KMS-11 (cell line): ENCODE results near the gene KLHL3.

Experiments used
- H2AFZ ChIP-seq: fragments of 200-600 bp; sonication (generic); 2 replicates; pipeline ENCODE4 v1.6.1; 2016; ENCODE audit warnings: antibody characterized with exemption, mixed run types, low read depth
- H3K27ac ChIP-seq: fragments of 200-600 bp; sonication (generic); 2 replicates; pipeline ENCODE4 v1.6.1; 2016; ENCODE audit warnings: mild to moderate bottlenecking, mixed run types
- H3K27me3 ChIP-seq: fragments of 200-600 bp; sonication (generic); 2 replicates; pipeline ENCODE4 v1.6.1; 2017; ENCODE audit warnings: mild to moderate bottlenecking, low read depth, mixed run types, moderate library complexity; ENCODE audit not compliant: insufficient read depth
- H3K36me3 ChIP-seq: fragments of 200-600 bp; sonication (generic); 2 replicates; pipeline ENCODE4 v1.6.1; 2017; ENCODE audit warnings: mild to moderate bottlenecking, mixed run types; ENCODE audit not compliant: insufficient read depth
- H3K4me1 ChIP-seq: fragments of 200-600 bp; sonication (generic); 2 replicates; pipeline ENCODE4 v1.6.1; 2016; ENCODE audit warnings: mild to moderate bottlenecking, low read depth, mixed run types; ENCODE audit not compliant: poor library complexity, severe bottlenecking
- H3K4me2 ChIP-seq: fragments of 200-600 bp; sonication (generic); 2 replicates; pipeline ENCODE4 v1.7.0; 2016; ENCODE audit warnings: mild to moderate bottlenecking, mixed run types
- H3K4me3 ChIP-seq: fragments of 200-600 bp; sonication (generic); IDR thresholded peaks from 2 replicates; pipeline ENCODE4 v1.6.1; 2017; ENCODE audit warnings: low read depth, low read length, mixed read lengths; ENCODE audit not compliant: insufficient read depth
- H3K79me2 ChIP-seq: fragments of 200-600 bp; sonication (generic); 2 replicates; pipeline ENCODE4 v1.6.1; 2016; ENCODE audit warnings: low read depth, mixed run types; ENCODE audit not compliant: insufficient read depth
- H3K9ac ChIP-seq: fragments of 200-600 bp; sonication (generic); 2 replicates; pipeline ENCODE4 v1.6.1; 2016; ENCODE audit warnings: mild to moderate bottlenecking, mixed run types
- H4K20me1 ChIP-seq: fragments of 200-600 bp; sonication (generic); 2 replicates; pipeline ENCODE4 v1.6.1; 2016; ENCODE audit warnings: mild to moderate bottlenecking, mixed run types; ENCODE audit not compliant: insufficient read depth
- CTCF ChIP-seq: fragments of 200-600 bp; sonication (generic); conservative IDR thresholded peaks from 2 replicates; pipeline ENCODE4 v1.6.1; 2017; ENCODE audit warnings: low read depth, mild to moderate bottlenecking, antibody characterized with exemption, low read length, moderate library complexity, mixed read lengths

Gene KLHL3

GRCh38 chr5:137730336-137730735 lies 5.6 kb downstream of the KLHL3 start:
- no peak overlapping the region for H3K4me2 ChIP-seq
- H3K79me2 ChIP-seq = no peaks in the 10 kb centered on the region
- no peak overlapping the region for H3K9ac ChIP-seq
- H3K27ac ChIP-seq = no peak overlapping the region
- H3K27me3 ChIP-seq = no peaks in the 10 kb centered on the region
- no peak overlapping the region for H3K4me3 ChIP-seq
- H3K4me1 ChIP-seq = no peaks in the 10 kb centered on the region
- no peak for TF ChIP-seq CTCF
- H4K20me1 ChIP-seq = no peaks in the 10 kb centered on the region
- H2AFZ ChIP-seq = no peak overlapping the region
- H3K36me3 ChIP-seq = no peaks in the 10 kb centered on the region

GRCh38 chr5:137728048-137728447 lies 7.8 kb downstream of the KLHL3 start:
- no peaks in the 10 kb centered on the region for H3K4me1 ChIP-seq
- H3K9ac ChIP-seq = no peak overlapping the region
- no peak overlapping the region for H3K4me2 ChIP-seq
- no peaks in the 10 kb centered on the region for H3K79me2 ChIP-seq
- no peaks in the 10 kb centered on the region for H3K36me3 ChIP-seq
- H3K27ac ChIP-seq = no peak overlapping the region
- no peaks in the 10 kb centered on the region for H4K20me1 ChIP-seq
- TF ChIP-seq CTCF = no peak
- no peak overlapping the region for H3K4me3 ChIP-seq
- no peaks in the 10 kb centered on the region for H3K27me3 ChIP-seq
- H2AFZ ChIP-seq = no peak overlapping the region

- Histone ChIP-seq H3K79me2 (no peaks in the 10 kb centered on the region), H2AFZ (no peak overlapping the region), H4K20me1 (no peaks in the 10 kb centered on the region), H3K4me3 (no peak overlapping the region), H3K4me1 (no peaks in the 10 kb centered on the region), H3K27ac (no peak overlapping the region), H3K9ac (no peak overlapping the region), H3K36me3 (no peaks in the 10 kb centered on the region), H3K4me2 (no peak overlapping the region), H3K27me3 (no peaks in the 10 kb centered on the region)
- no peak for TF ChIP-seq CTCF
Observed at GRCh38 chr5:137727623-137728022, 8.3 kb downstream of the KLHL3 start.

- H4K20me1 ChIP-seq = no peaks in the 10 kb centered on the region
- no peak overlapping the region for H2AFZ ChIP-seq
- no peak overlapping the region for H3K9ac ChIP-seq
- TF ChIP-seq CTCF = no peak
- no peaks in the 10 kb centered on the region for H3K4me1 ChIP-seq
- H3K4me3 ChIP-seq = no peak overlapping the region
- H3K27me3 ChIP-seq = no peaks in the 10 kb centered on the region
- no peaks in the 10 kb centered on the region for H3K79me2 ChIP-seq
- no peak overlapping the region for H3K4me2 ChIP-seq
- H3K27ac ChIP-seq = no peak overlapping the region
- H3K36me3 ChIP-seq = no peaks in the 10 kb centered on the region
Observed at GRCh38 chr5:137724251-137724650, 11.6 kb downstream of the KLHL3 start.

GRCh38 chr5:137718611-137719010 lies 17.3 kb downstream of the KLHL3 start:
- H3K4me1 ChIP-seq = no peaks in the 10 kb centered on the region
- no peak overlapping the region for H3K27ac ChIP-seq
- H3K36me3 ChIP-seq = no peaks in the 10 kb centered on the region
- H3K79me2 ChIP-seq = no peaks in the 10 kb centered on the region
- H3K9ac ChIP-seq = no peak overlapping the region
- no peaks in the 10 kb centered on the region for H3K27me3 ChIP-seq
- no peak overlapping the region for H3K4me2 ChIP-seq
- no peaks in the 10 kb centered on the region for H4K20me1 ChIP-seq
- H2AFZ ChIP-seq = no peak overlapping the region
- no peak for TF ChIP-seq CTCF
- H3K4me3 ChIP-seq = no peak overlapping the region
